Astrocyte (in vitro differentiated cells and primary cell): ENCODE data around the gene GFRA1. TPM values are rescaled to one million over a fixed set of nuclear protein-coding genes. Genes with fewer than 3 reads are reported as not detected.

Experiments used
- DNase-seq: peaks from one replicate; pipeline ENCODE4 v3.0.0-alpha.2; 2010; ENCODE audit warnings: low read depth
- FAIRE-seq: peaks from 2 replicates; lab custom pipeline; 2011; peaks lifted over from hg19 to GRCh38; lab: Jason Lieb, UNC
- H2AFZ ChIP-seq: 2 replicates; pipeline ENCODE4 v1.6.0; 2012; ENCODE audit warnings: low read depth, low read length, inconsistent platforms
- H3K27ac ChIP-seq: 2 replicates; pipeline ENCODE4 v1.5.1; 2011; ENCODE audit warnings: low read depth, low read length, inconsistent platforms
- H3K27me3 ChIP-seq: 2 replicates; pipeline ENCODE4 v1.6.0; 2011; ENCODE audit warnings: low read length, inconsistent platforms; ENCODE audit not compliant: insufficient read depth
- H3K36me3 ChIP-seq: 2 replicates; pipeline ENCODE4 v1.5.1; 2011; ENCODE audit warnings: low read length, inconsistent platforms; ENCODE audit not compliant: insufficient read depth
- H3K4me1 ChIP-seq: 2 replicates; pipeline ENCODE4 v1.5.1; 2011; ENCODE audit warnings: low read length, inconsistent platforms; ENCODE audit not compliant: insufficient read depth
- H3K4me2 ChIP-seq: 2 replicates; pipeline ENCODE4 v1.6.0; 2012; ENCODE audit warnings: low read length, inconsistent platforms
- H3K4me3 ChIP-seq: 2 replicates; pipeline ENCODE4 v1.5.1; 2011; ENCODE audit warnings: low read depth, mild to moderate bottlenecking, low read length, inconsistent platforms; ENCODE audit not compliant: insufficient read depth
- H3K79me2 ChIP-seq: 2 replicates; pipeline ENCODE4 v1.6.0; 2012; ENCODE audit warnings: mild to moderate bottlenecking, low read length, inconsistent platforms; ENCODE audit not compliant: insufficient read depth
- H3K9ac ChIP-seq: 2 replicates; pipeline ENCODE4 v1.6.0; 2012; ENCODE audit warnings: mild to moderate bottlenecking, low read length, inconsistent platforms
- H3K9me3 ChIP-seq: 2 replicates; pipeline ENCODE4 v1.5.1; 2012; ENCODE audit warnings: low read depth, mild to moderate bottlenecking, low read length, inconsistent platforms; ENCODE audit not compliant: insufficient read depth
- H4K20me1 ChIP-seq: 2 replicates; pipeline ENCODE4 v1.6.0; 2012; ENCODE audit warnings: low read length, inconsistent platforms; ENCODE audit not compliant: insufficient read depth
- H3K27ac Mint-ChIP-seq: one replicate; pipeline ENCODE4 v1.8.0; 2021; ENCODE audit warnings: mild to moderate bottlenecking, mixed read lengths; ENCODE audit not compliant: unreplicated experiment
- H3K27me3 Mint-ChIP-seq: one replicate; pipeline ENCODE4 v1.8.0; 2021; ENCODE audit warnings: low read depth, mixed read lengths; ENCODE audit not compliant: unreplicated experiment
- H3K36me3 Mint-ChIP-seq: one replicate; pipeline ENCODE4 v1.8.0; 2021; ENCODE audit warnings: low read depth, mixed read lengths; ENCODE audit not compliant: unreplicated experiment
- H3K4me1 Mint-ChIP-seq: one replicate; pipeline ENCODE4 v1.8.0; 2021; ENCODE audit warnings: low read depth, mixed read lengths; ENCODE audit not compliant: unreplicated experiment
- H3K4me3 Mint-ChIP-seq: one replicate; pipeline ENCODE4 v1.8.0; 2021; ENCODE audit warnings: mild to moderate bottlenecking, moderate library complexity, mixed read lengths; ENCODE audit not compliant: unreplicated experiment
- H3K9me3 Mint-ChIP-seq: one replicate; pipeline ENCODE4 v1.8.0; 2021; ENCODE audit warnings: mild to moderate bottlenecking, mixed read lengths; ENCODE audit not compliant: unreplicated experiment
- CTCF ChIP-seq: IDR thresholded peaks from 2 replicates; pipeline ENCODE4 v1.5.1; 2011; ENCODE audit warnings: low read depth, mild to moderate bottlenecking, inconsistent platforms, low read length, moderate library complexity; ENCODE audit not compliant: insufficient read depth
- EZH2 ChIP-seq: IDR thresholded peaks from 2 replicates; pipeline ENCODE4 v1.6.1; 2012; ENCODE audit warnings: mild to moderate bottlenecking, low read length, inconsistent platforms; ENCODE audit not compliant: insufficient read depth
- total RNA-seq: library from RNA; stranded (reverse); gene quantifications from 2 replicates; pipeline ENCODE4 v1.2.1, GENCODE V29; 2021

The GFRA1 gene
- total RNA-seq, 1 donor from 2014 or later: 24.2 TPM

GRCh38 chr10:116245156-116245555 lies 27.9 kb downstream of the GFRA1 start:
- no peaks in the 10 kb centered on the region for H4K20me1 ChIP-seq
- peaks cover 2% of the 10 kb centered on the region for H3K9me3 Mint-ChIP-seq
- H3K9ac ChIP-seq: no peak overlapping the region
- H3K27me3 ChIP-seq: no peaks in the 10 kb centered on the region
- H3K9me3 ChIP-seq: no peaks in the 10 kb centered on the region
- H3K36me3 Mint-ChIP-seq: no peaks in the 10 kb centered on the region
- TF ChIP-seq EZH2: no peak
- no peak overlapping the region for H3K27ac Mint-ChIP-seq
- no peaks in the 10 kb centered on the region for H3K79me2 ChIP-seq
- DNase-seq: no peak
- no peaks in the 10 kb centered on the region for H3K36me3 ChIP-seq
- no peak overlapping the region for H3K27ac ChIP-seq
- H3K27me3 Mint-ChIP-seq: peaks cover 16% of the 10 kb centered on the region
- no peaks in the 10 kb centered on the region for H3K4me1 ChIP-seq
- H3K4me3 Mint-ChIP-seq: no peak overlapping the region
- no peak overlapping the region for H3K4me2 ChIP-seq
- peaks cover 4% of the 10 kb centered on the region for H3K4me1 Mint-ChIP-seq
- no peak overlapping the region for H3K4me3 ChIP-seq
- no peak for FAIRE-seq
- H2AFZ ChIP-seq: no peak overlapping the region

- Histone ChIP-seq H3K9me3 (no peaks in the 10 kb centered on the region), H3K27me3 (no peaks in the 10 kb centered on the region), H3K36me3 (no peaks in the 10 kb centered on the region), H2AFZ (no peak overlapping the region), H3K4me3 (no peak overlapping the region), H3K4me1 (no peaks in the 10 kb centered on the region), H3K4me2 (no peak overlapping the region), H3K9ac (no peak overlapping the region), H3K79me2 (no peaks in the 10 kb centered on the region), H3K27ac (no peak overlapping the region), H4K20me1 (no peaks in the 10 kb centered on the region)
- no peak for TF ChIP-seq EZH2
- no peak for TF ChIP-seq CTCF
- Mint-ChIP-seq H3K36me3 (no peaks in the 10 kb centered on the region), H3K27ac (no peak overlapping the region), H3K4me3 (no peak overlapping the region), H3K4me1 (no peaks in the 10 kb centered on the region), H3K27me3 (peaks cover 11% of the 10 kb centered on the region), H3K9me3 (no peaks in the 10 kb centered on the region)
- no peak for DNase-seq
- no peak for FAIRE-seq
Observed at GRCh38 chr10:116241642-116242410, 31.2 kb downstream of the GFRA1 start.

- Histone ChIP-seq H3K9ac (no peak overlapping the region), H3K27me3 (no peaks in the 10 kb centered on the region), H3K4me2 (no peak overlapping the region), H3K79me2 (no peaks in the 10 kb centered on the region), H3K9me3 (no peaks in the 10 kb centered on the region), H3K4me1 (no peaks in the 10 kb centered on the region), H4K20me1 (no peaks in the 10 kb centered on the region), H3K27ac (no peak overlapping the region), H3K36me3 (no peaks in the 10 kb centered on the region), H2AFZ (no peak overlapping the region), H3K4me3 (no peak overlapping the region)
- DNase-seq (no peak), FAIRE-seq (no peak)
- TF ChIP-seq CTCF: no peak
- no peak for TF ChIP-seq EZH2
- peaks cover 11% of the 10 kb centered on the region for H3K27me3 Mint-ChIP-seq
- H3K9me3 Mint-ChIP-seq: no peaks in the 10 kb centered on the region
- no peak overlapping the region for H3K4me3 Mint-ChIP-seq
- H3K4me1 Mint-ChIP-seq: no peaks in the 10 kb centered on the region
- H3K27ac Mint-ChIP-seq: no peak overlapping the region
- H3K36me3 Mint-ChIP-seq: no peaks in the 10 kb centered on the region
Observed at GRCh38 chr10:116241085-116241484, 31.9 kb downstream of the GFRA1 start.
